Measurements from ENCODE around the gene RAB22A. TPM values are rescaled to one million over a fixed set of nuclear protein-coding genes. Genes with fewer than 3 reads are reported as not detected.

RAB22A gene
- total and polyA plus RNA-seq, 9 of the 15 experiments (the other 6 are each of a cell fraction or from before 2014, with no cell fraction given), result 1.1 to 8.0 (median 6.7) TPM

DNA sequence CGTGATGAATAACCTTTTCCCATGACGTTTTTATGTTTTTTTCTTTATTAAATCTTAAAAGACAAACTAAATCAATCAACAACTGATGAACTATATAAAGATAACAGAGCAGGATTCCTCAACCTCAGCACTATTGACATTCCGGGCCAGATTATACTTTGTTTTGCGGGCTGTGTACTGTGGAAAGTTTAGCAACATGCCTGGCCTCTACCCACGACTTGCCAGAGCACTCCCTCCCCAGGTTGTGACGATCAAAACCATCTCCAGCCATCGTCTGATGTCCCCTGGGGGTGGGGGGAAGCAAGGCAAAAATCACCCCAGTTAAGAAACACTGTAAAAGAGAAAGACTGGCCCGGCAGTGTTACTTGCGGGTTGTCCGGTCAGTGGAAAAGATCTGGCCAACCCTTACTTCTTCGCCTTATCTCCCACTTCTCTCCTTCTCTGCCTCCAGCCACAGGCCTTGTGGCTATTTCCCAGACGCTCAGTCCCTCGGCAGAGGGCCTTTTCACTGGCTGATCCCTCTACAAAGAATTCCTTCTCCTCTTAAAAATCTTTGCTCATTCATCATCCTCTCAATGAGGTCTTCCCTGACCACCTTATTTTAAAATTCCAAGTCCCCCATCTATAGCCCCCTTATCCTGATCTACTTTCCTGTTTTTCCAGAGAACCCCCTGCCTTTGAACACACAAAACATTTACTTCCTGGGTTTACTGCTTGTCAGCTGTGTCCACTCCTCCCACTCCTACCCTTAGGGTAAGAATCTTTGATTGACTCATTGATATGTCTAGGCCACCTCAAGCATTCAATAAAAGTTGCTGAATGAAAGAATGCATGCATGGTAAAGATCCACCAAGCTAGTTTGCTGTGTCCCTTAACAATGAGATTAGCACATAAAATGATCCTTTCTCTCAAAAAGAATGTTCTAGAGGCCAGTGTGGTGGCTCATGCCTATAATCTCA lies 14.7 kb upstream of the RAB22A start:
- Histone ChIP-seq H3K4me3 (no peak overlapping the region), H3K9me1 (ENCODE audit: control insufficient read depth, insufficient read depth, low read length) (no peaks in the 10 kb centered on the region), H3K27me3 (ENCODE audit: control insufficient read depth in 2 of 2, insufficient read depth in 2 of 2, low read length in 2 of 2) (no peaks in the 10 kb centered on the region), H3K9ac (ENCODE audit: insufficient read depth in 1 of 2, low read depth in 2 of 2, low read length in 2 of 2) (peak overlapping the region in 1 of 2 experiments; percentile 54; a peak in 1 of 4 replicates), H3K4me1 (replicated peaks in 1 of 2; ENCODE audit: control insufficient read depth in 2 of 2, insufficient read depth in 2 of 2, low read length in 2 of 2) (peaks cover 4 to 15% of the 10 kb centered on the region in 2 experiments; a peak in 3 of 5 replicates), H3K79me2 (ENCODE audit: control insufficient read depth, insufficient read depth, low read length) (no peaks in the 10 kb centered on the region), H3K27ac (ENCODE audit: extremely low read depth, low read depth, low read length) (peak overlapping the region; percentile 25; the same call in 1 of the 3 replicates), H3K4me2 (ENCODE audit: insufficient read depth, low read length) (peak overlapping the region; percentile 39), H4K20me1 (replicated peaks; ENCODE audit: control insufficient read depth, insufficient read depth, low read length) (no peaks in the 10 kb centered on the region), H3K9me3 (replicated peaks; ENCODE audit: control insufficient read depth, insufficient read depth, low read depth, low read length) (no peaks in the 10 kb centered on the region), H3K36me3 (ENCODE audit: control insufficient read depth, insufficient read depth, low read length) (no peaks in the 10 kb centered on the region), H2AFZ (ENCODE audit: low read depth, low read length) (peak overlapping the region; percentile 57; the same call in 1 of the 2 replicates)
- BruUV-seq (replicated peaks), result no TSS peak
- FAIRE-seq (peak; percentile 77), DNase-seq (ENCODE audit: extremely low read depth in 1 of 4, low spot score in 3 of 4) (peak in 2 of 4 experiments; percentile 22 to 28), ATAC-seq (peak; percentile 58)
- POLR2A ChIA-PET, result no interaction called here
- WGBS (ENCODE audit: insufficient coverage, low coverage, missing lambda C conversion rate), result 29% methylated on average over 13 of the region's 13 CpGs
- no peak for TF ChIP-seq MYNN (IDR thresholded peaks at IDR 0.05)
- TF ChIP-seq MYNN (CRISPR knock-in tag; IDR thresholded peaks at IDR 0.05), result no peak
- TF ChIP-seq ZNF785 (CRISPR knock-in tag; IDR thresholded peaks at IDR 0.05), result no peak
- 0 out of 2 replicates have a peak, but pooled peaks have one; percentile 29 for TF ChIP-seq ELF1 (tag; IDR thresholded peaks at IDR 0.05)
- peak in 1 of 2 experiments; percentile 12; a peak in 1 of 4 replicates for TF ChIP-seq FOXK2 (conservative IDR thresholded peaks at IDR 0.05 in 1 of 2, IDR thresholded peaks at IDR 0.05 in 1 of 2; ENCODE audit: low read depth in 2 of 2)
- peak in 1 of 2 experiments; percentile 35; a peak in 1 of 4 replicates for TF ChIP-seq KDM1A (IDR thresholded peaks at IDR 0.05)
- TF ChIP-seq KLF10 (CRISPR knock-in tag; IDR thresholded peaks at IDR 0.05), result no peak
- TF ChIP-seq NKRF (IDR thresholded peaks at IDR 0.05; ENCODE audit: borderline replicate concordance), result no peak
- no peak for TF ChIP-seq MCM5 (IDR thresholded peaks at IDR 0.05; ENCODE audit: low read depth)
- no peak for TF ChIP-seq TSC22D4 (tag; IDR thresholded peaks at IDR 0.05)
- no peak for TF ChIP-seq LEF1 (IDR thresholded peaks at IDR 0.05)
- CTCF ChIA-PET (ENCODE audit: low intra/inter-chr PET ratio), result no interaction called here
- intact Hi-C loops (cut with micrococcal nuclease), result no loop called here
- in situ Hi-C loops (cut with MboI), result no loop called here
